Activated T-helper 1 cell treated with Interleukin-2 at 50 U/mL for 16 hours (primary cell): ENCODE results near the gene ZNF107.
"Not testable (repeated sequence)": the region's sequence is repeated elsewhere in the genome, so short reads cannot be mapped to it uniquely, and the experiment has no call there.

Experiments used
- DNase-seq: peaks from one replicate; pipeline ENCODE4 v3.0.0-alpha.2; 2020; ENCODE audit warnings: low read depth

Gene ZNF107

DNA sequence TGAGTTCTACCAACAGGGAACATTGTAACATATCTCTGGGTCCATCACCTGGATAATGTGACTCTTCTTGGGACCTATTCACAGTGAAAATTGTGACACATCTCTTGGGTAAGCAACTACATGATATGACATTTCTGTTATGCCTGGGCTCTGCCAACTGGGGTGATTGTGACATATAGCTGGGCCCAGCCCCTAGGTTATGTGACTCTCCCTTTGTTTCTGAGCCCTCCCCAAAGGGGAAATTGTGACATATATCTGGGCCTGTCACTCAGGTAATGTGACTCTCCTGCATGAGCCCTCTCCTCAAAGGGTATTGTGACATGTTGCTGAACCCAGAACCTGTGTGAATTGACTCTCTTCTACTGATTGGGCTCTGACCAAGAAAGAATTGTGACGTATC is 22.4 kb upstream of the ZNF107 start:
- no peak for DNase-seq

DNA sequence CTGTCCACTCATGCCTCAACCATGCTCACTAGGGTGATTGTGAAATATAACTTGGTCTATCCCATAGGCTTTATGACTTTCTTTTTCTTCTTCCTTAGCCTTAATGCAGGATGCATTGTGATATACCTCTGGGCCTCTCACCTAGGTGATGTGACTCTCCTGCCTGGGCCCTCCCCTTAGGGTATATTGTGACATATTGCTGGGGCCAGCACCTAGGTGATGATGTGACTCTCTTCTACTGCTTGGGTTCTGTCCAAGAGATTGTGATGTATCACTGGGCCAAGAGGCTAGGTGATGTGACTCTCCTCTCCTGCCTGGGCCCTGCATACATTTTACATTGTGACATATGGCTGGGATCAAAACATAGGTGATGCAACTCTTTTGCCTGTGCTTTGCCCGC is 14.7 kb upstream of the ZNF107 start:
- DNase-seq, result no peak

DNA sequence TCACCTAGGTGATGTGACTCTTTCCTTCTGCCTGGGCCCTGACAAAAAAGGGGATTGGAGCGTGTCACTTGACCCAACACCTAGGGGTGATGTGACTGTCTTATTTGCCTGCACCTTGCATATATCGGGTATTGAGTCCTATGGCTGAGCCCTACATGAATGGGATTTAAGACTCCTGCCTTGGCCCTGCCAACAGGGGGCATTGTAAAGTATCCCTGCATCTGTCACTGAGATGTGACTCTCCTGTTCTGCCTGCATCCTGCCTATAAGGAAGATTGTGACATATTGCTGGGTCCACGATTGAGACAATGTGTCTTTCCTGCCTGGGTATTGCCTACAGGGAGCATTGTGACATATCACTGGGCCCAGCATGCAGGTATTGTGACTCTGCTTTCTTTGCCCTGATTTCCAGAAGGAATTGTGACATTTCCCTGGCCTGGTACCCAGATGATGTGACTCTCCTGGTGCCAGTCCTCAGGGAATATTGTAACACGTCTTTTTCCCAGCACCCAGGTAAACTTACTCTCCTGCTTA is 14.2 kb upstream of the ZNF107 start:
- DNase-seq, result no peak

DNA sequence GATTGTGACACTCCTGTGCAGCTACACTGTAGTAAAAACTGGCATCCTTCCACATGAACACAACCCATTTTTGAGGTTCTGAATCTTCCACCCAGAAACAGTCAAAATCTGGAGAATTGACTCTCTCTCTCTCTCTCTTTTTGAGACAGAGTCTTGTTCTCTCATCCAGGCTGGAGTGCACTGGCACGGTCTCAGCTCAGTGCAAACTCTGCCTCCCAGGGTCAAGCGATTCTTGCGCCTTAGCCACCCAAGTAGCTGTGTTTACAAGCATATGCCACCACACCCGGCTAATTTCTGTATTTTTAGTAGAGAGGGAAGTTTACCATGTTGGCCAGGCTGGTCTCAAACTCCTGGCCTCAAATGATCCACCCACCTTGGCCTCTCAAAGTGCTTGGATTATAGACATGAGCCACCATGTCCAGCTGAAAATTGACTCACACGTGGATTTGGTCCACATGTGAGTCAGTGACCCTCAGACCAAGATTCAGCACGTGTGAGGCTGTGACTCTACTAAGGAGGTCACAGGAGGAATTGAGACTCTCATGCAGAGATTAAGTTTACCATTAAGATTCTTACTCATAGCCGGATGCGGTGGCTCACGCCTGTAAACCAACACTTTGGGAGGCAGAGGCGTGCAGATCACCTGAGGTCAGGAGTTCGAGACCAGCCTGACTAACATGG is 12.1 kb upstream of the ZNF107 start:
- no peak for DNase-seq

DNA sequence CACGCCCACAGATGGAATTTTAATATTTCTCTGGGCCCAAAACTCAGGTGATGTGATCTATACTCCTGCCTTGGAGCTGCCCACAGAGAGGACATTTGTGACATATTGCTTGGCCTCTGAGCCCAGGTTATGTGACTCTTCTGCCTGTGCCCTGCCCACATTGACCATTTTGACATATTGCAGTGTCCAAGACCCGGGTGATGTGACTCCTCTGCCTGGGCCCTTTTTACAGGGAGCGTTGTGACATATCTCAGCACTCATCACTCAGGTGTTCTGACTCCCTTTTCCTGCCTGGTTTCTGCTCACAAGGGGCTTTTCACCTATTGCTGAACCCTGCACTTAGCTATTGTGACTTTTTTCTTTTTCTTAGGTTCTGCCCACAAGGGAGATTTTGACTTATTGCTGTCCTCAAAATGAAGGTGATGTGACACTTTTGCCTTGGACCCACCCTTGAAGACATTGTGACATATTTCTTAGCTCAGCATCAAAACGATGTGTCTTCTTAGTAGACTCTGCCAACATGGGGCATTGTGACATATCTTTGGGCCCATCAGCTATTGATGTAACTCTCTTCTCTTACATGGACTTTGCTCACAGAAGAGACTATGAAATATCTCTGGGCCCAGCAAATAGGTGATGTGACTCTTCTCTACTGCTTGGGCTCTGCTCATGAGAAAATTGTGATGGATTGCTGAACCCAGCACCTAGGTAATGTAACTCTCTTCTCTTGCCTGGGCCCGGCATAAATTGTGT is 11.0 kb upstream of the ZNF107 start:
- DNase-seq, result no peak

DNA sequence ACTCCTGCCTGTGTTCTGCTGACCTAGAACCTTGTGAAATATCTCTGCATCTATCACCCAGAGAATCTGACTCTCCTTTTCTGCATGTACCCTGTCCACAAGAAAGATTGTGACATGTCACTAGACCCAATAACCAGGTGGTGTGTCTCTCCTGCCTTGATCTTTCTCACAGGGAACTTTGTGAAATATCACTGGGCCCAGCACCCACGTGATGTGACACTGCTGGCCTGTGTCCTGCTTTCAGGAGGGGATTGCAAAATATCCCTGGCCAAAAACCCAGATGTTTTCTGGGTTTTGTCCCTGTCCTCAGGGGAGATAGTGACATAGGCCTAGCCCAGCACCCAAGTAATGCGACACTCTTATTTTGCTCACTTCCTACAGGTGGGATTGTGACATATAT is 10.1 kb upstream of the ZNF107 start:
- DNase-seq, result no peak

DNA sequence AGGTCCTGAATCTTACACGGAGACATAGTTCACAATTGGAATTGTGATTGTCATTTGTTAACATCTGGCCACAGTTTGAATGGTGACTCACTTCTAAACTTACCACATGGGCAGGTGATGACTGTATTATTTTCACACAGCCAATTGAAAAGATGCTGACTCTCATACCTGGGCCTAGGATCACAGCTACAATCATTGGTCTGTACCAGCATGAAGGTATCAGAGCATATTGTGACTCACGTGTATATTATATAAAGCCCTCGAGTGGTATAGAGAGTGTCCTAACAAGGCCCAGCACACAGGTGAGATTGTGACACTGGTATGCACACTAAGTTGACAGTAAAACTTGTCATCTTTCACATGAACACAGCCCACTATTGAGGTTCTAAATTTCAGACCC is 9.4 kb upstream of the ZNF107 start:
- no peak for DNase-seq

DNA sequence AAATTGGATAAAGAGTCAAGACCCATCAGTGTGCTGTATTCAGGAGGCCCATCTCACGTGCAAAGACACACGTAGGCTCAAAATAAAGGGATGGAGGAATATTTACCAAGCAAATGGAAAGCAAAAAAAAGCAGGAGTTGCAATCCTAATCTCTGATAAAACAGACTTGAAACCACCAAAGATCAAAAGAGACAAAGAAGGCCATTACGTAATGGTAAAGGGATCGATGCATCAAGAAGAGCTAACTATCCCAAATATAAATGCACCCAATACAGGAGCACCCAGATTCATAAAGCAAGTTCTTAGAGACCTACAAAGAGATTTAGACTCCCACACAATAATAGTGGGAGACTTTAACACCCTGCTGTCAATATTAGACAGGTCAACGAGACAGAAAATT is 3.8 kb upstream of the ZNF107 start:
- DNase-seq, result not testable (repeated sequence)

DNA sequence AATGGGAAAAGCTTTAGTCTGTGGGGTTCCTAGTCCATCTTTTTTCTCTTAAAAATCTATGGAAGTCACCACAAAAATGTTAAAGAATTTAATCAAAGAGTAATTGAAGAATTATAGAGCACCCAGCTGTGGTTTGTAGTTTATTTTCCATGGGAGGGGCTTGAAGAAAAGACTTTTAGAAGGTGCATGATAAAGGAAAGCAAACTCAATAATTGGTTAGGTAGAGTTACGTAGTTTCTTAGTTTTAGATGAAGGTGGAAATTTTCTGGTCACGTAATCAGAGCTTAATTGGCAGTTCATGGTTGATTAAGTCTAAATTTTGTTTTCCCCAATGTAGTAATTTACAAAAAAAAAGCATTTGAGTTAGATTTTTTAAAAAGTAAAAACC is 724 bp downstream of the ZNF107 start:
- no peak for DNase-seq

DNA sequence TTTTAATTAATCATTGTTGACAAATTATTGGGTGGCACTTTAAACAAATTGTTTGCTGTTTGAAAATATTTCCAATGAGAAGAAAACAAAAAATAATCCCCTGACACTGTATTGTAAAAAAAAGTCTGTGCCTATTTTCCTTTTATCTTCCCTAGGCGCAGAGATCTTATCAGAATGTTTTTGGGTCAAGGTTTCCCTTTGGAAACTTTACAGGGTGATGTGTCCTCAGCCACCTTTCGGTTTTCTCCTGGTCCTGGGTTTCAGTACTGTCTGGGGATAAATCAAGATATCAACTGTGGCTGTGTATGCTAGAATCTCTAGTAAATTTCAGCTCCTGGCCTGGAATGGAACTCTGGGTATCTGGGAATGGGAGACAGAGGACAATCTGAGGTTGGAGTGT is 1.4 kb downstream of the ZNF107 start:
- no peak for DNase-seq

DNA sequence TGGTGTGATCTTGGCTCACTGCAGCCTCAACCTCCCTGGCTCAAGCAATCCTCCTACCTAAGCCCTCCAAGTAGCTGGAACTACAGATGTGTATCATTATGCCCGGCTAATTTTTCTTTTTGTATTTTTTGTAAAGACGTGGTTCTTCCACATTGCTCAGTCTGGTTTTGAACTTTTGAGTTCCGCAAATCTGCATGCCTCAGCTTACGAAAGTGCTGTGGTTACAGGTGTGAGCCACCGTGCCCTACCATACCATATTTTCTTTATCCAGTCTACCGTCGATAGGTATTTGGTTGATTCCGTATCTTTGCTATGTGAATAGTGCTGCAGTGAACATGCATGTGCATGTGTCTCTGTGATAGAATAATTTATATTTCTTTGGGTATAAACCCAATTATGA is 6.5 kb downstream of the ZNF107 start:
- DNase-seq, result no peak

DNA sequence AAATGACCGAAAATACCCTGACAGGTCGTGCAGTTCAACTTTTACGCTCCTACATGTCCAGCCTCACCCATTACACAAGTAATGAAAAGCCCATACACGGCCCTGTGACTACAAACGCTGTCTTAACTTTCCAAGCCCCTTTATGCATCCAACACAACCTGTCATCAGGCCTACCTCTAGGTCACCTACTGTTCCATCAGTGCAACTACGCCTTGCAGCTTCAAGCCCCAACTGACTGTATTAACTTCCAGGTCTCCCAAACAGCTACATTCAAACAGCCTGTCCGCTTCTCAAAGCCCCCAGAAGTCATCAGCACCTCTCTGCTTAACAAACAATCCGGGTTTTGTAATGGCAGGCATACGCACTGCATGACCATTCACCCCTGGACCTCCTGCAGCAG is 19.2 kb downstream of the ZNF107 start:
- no peak for DNase-seq

DNA sequence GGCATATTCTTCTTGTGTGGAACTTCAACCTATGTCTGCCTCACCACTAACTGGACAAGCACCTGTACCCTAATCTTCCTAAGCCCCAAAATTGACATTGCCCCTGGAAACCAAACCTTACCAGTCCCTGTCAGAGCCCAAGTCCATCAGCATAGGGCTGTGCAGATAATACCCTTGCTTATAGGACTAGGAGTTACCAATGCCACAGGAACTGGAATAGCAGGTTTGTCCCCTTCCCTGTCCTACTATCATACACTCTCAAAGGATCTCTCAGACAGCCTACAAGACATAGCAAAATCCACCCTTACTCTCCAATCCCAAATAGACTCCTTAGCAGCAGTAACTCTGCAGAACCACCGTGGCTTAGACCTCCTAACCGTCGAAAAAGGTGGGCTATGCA is 19.8 kb downstream of the ZNF107 start:
- DNase-seq, result no peak

DNA sequence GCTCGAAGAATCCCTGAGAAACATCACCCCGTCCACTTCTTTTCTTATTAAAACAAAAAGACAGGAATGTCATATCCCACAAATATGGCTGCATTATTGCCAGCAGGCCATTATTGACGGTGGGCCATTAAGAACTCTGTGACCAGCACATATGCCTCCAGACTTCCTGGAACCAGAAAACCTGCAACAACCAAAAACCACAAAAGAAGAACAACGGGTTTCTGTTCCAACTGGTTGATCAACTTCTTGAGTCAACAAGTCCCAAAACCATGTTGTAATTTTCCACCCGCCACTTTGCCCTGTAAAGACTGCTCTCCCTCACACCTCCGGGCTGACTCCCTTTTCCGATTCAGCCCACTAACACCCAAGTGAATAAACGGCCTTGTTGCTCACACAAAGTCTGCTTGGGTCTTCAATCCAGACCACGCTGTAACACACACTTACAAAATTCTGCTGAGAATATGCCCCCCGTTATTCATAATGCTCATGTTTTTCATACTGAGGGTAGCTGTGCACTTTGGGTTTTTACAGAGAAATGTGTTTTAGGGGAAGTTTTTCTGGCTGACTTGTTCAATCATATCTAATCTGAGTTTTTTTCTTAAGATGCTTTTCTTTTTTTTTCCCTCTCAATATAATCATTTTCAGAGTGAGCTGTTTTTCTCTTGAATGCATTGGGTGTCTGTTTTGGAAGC is 20.7 kb downstream of the ZNF107 start:
- DNase-seq, result no peak

DNA sequence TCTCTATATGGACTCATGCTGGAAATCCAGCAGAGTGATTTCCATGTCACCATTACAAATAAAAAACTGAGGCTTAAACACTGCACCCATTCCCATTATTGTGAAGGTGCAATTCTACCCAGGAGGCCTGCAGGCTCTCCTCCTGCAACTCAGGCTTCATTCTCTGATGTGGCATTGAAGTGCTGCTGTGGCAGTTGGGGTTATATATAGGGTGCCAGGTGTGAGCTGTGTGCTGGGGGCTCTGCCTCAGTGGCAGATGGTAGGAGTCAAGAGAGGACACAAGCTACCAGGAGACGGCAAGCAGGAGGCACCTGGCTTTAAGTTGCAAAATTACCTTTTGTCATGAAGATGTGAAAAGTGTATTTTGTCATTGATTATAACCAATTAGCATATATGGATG is 21.3 kb downstream of the ZNF107 start:
- DNase-seq, result no peak

DNA sequence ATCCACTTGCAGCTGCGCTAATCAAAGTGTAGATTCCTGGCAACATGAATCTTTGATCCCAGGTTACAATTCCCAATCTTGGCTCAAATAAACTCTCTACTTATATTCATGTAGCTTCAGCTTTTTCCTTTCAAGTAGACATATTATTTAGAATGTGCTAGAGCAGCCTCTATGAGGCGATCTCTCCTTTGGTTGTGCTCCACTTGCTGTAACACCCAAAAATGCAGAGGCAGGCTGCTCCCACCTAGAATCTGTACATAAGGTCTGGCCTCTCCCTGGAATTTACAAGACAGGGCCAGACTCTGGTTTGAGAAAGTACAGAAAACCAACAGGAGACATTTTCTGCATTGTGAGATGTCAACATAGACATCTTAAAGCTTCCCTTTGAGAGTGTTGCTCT is 23.1 kb downstream of the ZNF107 start:
- DNase-seq, result no peak

DNA sequence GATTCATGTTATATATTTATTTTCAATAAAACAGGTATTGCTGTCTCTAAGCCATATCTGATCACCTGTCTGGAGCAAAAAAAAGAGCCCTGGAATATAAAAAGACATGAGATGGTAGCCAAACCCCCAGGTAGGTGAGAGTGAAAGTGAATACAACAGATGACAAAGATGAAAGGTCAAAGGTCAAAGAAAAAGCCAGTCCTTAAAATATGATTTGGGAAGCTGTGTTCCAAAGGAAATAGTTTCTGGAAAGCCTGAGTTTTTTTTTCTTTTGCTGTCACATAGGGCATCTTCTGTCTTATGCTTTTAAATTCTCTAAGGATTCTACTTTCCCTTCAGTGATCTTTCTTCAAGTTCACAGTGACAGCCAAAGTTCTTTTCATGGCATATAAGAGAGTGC is 25.9 kb downstream of the ZNF107 start:
- no peak for DNase-seq

DNA sequence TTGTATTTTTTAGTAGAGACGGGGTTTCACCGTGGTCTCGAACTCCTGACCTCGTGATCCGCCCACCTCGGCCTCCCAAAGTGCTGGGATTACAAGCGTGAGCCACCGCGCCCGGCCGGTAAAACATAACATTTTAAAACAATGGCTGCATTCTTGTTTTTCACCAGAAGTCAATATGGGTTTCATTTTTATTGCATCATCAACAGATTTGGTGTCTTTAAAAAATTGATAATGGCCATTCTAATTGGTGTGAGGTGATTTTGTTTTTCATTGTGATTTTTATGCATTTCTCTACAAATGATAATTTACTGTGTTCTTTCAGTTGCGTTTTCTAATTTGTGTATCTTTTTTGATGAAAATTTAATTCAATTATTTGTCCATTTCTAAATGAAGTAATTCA is 31.9 kb downstream of the ZNF107 start:
- DNase-seq, result not testable (repeated sequence)

DNA sequence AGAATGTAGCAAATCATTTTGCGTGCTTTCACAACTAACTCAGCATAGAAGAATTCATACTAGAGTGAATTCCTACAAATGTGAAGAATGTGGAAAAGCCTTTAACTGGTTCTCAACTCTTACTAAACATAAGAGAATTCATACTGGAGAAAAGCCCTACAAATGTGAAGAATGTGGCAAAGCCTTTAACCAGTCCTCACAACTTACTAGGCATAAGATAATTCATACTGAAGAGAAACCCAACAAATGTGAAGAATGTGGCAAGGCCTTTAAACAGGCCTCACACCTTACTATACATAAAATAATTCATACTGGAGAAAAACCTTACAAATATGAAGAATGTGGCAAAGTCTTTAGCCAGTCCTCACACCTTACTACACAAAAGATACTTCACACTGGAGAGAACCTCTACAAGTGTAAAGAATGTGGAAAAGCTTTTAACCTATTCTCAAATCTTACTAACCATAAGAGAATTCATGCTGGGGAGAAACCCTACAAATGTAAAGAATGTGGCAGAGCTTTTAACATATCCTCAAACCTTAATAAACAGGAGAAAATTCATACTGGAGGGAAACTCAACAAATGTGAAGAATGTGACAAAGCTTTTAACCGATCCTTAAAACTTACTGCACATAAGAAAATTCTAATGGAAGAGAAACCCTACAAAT is 40.8 kb downstream of the ZNF107 start:
- DNase-seq, result no peak

DNA sequence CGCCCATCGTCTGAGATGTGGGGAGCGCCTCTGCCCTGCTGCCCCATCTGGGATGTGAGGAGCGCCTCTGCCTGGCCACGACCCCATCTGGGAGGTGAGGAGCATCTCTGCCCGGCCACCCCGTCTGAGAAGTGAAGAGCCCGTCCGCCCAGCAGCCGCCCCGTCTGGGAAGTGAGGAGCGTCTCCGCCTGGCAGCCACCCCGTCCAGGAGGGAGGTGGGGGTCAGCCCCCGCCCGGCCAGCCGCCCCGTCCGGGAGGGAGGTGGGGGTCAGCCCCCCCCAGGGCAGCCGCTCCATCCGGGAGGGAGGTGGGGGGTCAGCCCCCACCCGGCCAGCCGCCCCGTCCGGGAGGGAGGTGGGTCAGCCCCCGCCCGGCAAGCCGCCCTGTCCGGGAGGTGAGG is 52.0 kb downstream of the ZNF107 start:
- not testable (repeated sequence) for DNase-seq

DNA sequence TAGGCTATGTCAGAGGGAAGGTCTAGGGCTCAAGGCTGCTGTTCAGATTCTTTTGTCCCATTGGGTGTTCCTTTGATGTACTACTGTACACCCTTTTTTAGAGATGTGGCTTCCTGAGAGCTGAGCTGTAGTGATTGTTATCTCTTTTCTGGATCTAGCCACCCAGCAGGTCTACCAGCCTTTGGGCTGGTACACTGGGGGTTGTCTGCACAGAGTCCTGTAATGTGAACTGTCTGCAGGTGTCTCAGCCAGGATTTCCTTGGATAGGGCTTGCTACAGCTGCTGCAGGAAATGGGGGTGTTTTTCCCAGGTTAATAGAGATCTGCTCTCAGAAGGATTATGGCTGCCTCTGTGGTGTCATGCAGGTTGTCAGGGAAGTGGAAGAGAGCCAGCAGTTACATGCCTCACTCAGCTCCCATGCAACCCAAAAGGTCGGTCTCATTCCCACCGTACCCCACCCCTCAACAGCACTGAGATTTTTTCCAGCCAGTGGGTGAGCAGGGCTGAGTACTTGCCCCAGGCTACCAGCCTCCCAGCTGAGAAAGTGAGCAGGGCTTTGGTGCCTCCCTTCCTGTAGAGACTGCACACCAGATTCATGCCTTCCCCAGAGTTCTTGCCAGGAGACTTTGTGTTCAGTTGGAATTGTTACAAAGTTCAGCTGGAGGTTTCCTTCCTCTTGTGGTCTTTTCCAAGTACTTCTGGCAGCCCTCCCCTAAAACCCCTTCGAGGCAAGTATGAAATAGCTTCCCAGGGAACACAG is 63.3 kb downstream of the ZNF107 start:
- no peak for DNase-seq
